PC-9 (cell line): ENCODE measurements around the gene CORIN.

ENCODE experiments used
- CTCF ChIP-seq: fragments of 200-600 bp; sonication (generic); conservative IDR thresholded peaks from 2 replicates; pipeline ENCODE4 v1.6.1; 2017; ENCODE audit warnings: mixed run types, antibody characterized with exemption, mild to moderate bottlenecking, moderate library complexity
- EZH2 ChIP-seq: fragments of 200-600 bp; sonication (generic); IDR thresholded peaks from 2 replicates; pipeline ENCODE4 v1.8.0; 2017; ENCODE audit warnings: antibody characterized with exemption, low read depth

DNA sequence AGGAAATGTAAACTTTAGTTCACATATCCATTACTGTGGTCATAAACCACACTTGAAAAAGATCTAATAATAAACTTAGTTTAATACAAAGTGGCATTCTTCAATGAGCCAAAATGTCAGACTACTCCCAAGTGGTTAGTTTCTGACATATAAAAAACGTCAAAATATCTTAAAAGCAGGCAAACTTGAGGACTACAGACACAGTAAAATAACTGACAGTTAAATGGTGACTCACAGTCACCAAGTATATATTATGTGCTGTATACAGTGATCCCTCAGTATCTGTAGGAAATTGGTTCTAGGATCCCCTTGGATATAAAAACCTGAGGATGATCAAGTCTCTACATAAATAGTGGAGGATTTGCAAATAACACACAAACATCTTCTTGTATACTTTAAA lies 11.6 kb upstream of the CORIN start:
- TF ChIP-seq CTCF = no peak
- TF ChIP-seq EZH2 = no peak
